Ureter (tissue), 1 donor: ENCODE measurements around the gene CTNNAL1. TPM values are rescaled to one million over a fixed set of nuclear protein-coding genes. Genes with fewer than 3 reads are reported as not detected.
"Not testable (repeated sequence)": the region's sequence is repeated elsewhere in the genome, so short reads cannot be mapped to it uniquely, and the experiment has no call there.

Experiments used
- DNase-seq: peaks from one replicate; pipeline ENCODE4 v3.0.0-alpha.2; 2020; ENCODE audit warnings: low spot score
- total RNA-seq: library from RNA; stranded (reverse); gene quantifications from one replicate; pipeline ENCODE4 v1.2.4, GENCODE V29; 2023
- donor health status: DM: yes; HTN: yes; CAD: no.

The CTNNAL1 gene
- total RNA-seq, 1 donor from 2014 or later = 19.9 TPM

- no peak for DNase-seq
These were observed 84.9 kb downstream of the CTNNAL1 start for GRCh38 chr9:108928386-108928785.

GRCh38 chr9:108924466-108924865, 88.8 kb downstream of the CTNNAL1 start:
- DNase-seq = no peak

GRCh38 chr9:108921200-108921599, 92.1 kb downstream of the CTNNAL1 start:
- no peak for DNase-seq

- not testable (repeated sequence) for DNase-seq
These were observed 92.9 kb downstream of the CTNNAL1 start for GRCh38 chr9:108920401-108920800.

- no peak for DNase-seq
These were observed 93.8 kb downstream of the CTNNAL1 start for GRCh38 chr9:108919517-108919916.

- DNase-seq = no peak
These were observed 99.9 kb downstream of the CTNNAL1 start for GRCh38 chr9:108913391-108913790.

GRCh38 chr9:108911820-108912219, 101.5 kb downstream of the CTNNAL1 start:
- DNase-seq = no peak

GRCh38 chr9:108910914-108911313, 102.4 kb downstream of the CTNNAL1 start:
- no peak for DNase-seq

GRCh38 chr9:108910402-108910801, 102.9 kb downstream of the CTNNAL1 start:
- DNase-seq = no peak

GRCh38 chr9:108905494-108905893, 107.8 kb downstream of the CTNNAL1 start:
- DNase-seq = no peak

GRCh38 chr9:108904161-108904560, 109.1 kb downstream of the CTNNAL1 start:
- DNase-seq = no peak

- DNase-seq = no peak
These were observed 109.7 kb downstream of the CTNNAL1 start for GRCh38 chr9:108903420-108904103.

- DNase-seq = no peak
These were observed 113.1 kb downstream of the CTNNAL1 start for GRCh38 chr9:108900176-108900575.

- not testable (repeated sequence) for DNase-seq
These were observed 114.1 kb downstream of the CTNNAL1 start for GRCh38 chr9:108899023-108899695.

GRCh38 chr9:108897324-108898096, 115.8 kb downstream of the CTNNAL1 start:
- no peak for DNase-seq

- DNase-seq = no peak
These were observed 118.9 kb downstream of the CTNNAL1 start for GRCh38 chr9:108894225-108894997.

Other genes with a start within 250 kb of the CTNNAL1 start
- gene ACTL7B, start 157.5 kb downstream of the CTNNAL1 start, total RNA-seq = 0.16 TPM
- gene ACTL7A, start 151.2 kb downstream of the CTNNAL1 start, total RNA-seq = not detected
- gene ELP1, start 79.4 kb downstream of the CTNNAL1 start, total RNA-seq = 24.2 TPM
- gene ABITRAM, start 79.1 kb downstream of the CTNNAL1 start, total RNA-seq = 23.5 TPM
- gene TMEM245, start 106.4 kb upstream of the CTNNAL1 start, total RNA-seq = 67.7 TPM
- 11.0 TPM for gene FRRS1L, start 153.8 kb upstream of the CTNNAL1 start, total RNA-seq